GM19463 (cell line): Measurements from ENCODE around the gene TIFAB.
"Not testable (repeated sequence)": the region's sequence is repeated elsewhere in the genome, so short reads cannot be mapped to it uniquely, and the experiment has no call there.

ENCODE experiments used
- ATAC-seq: cut with Tn5 transposase; IDR thresholded peaks from one replicate; pipeline ENCODE4 v1.9.1; 2021; ENCODE audit warnings: mild to moderate bottlenecking, moderate library complexity; ENCODE audit not compliant: unreplicated experiment

Gene TIFAB

GRCh38 chr5:135452321-135453030, at the start of gene TIFAB:
Gene TIFAB (minus strand): TSS chr5:135452351. CDS start chr5:135449939, 2,412 bp downstream.
- no peak for ATAC-seq

- ATAC-seq, result no peak
Observed at GRCh38 chr5:135498637-135498995, 46.5 kb upstream of the TIFAB start.

GRCh38 chr5:135497971-135498636, 46.0 kb upstream of the TIFAB start:
- no peak for ATAC-seq

GRCh38 chr5:135495531-135495930, 43.4 kb upstream of the TIFAB start:
- ATAC-seq, result not testable (repeated sequence)

GRCh38 chr5:135494196-135494595, 42.0 kb upstream of the TIFAB start:
- ATAC-seq, result no peak

GRCh38 chr5:135493406-135494180, 41.4 kb upstream of the TIFAB start:
- no peak for ATAC-seq

- ATAC-seq, result no peak
Observed at GRCh38 chr5:135492319-135492626, 40.1 kb upstream of the TIFAB start.

- ATAC-seq, result no peak
Observed at GRCh38 chr5:135491552-135492318, 39.6 kb upstream of the TIFAB start.

GRCh38 chr5:135491038-135491551, 38.9 kb upstream of the TIFAB start:
- ATAC-seq, result no peak

GRCh38 chr5:135490245-135491037, 38.3 kb upstream of the TIFAB start:
- no peak for ATAC-seq

GRCh38 chr5:135489466-135490244, 37.5 kb upstream of the TIFAB start:
- no peak for ATAC-seq

- ATAC-seq, result no peak
Observed at GRCh38 chr5:135488727-135489465, 36.7 kb upstream of the TIFAB start.

GRCh38 chr5:135487839-135488514, 35.8 kb upstream of the TIFAB start:
- ATAC-seq, result no peak

GRCh38 chr5:135487037-135487395, 34.9 kb upstream of the TIFAB start:
- no peak for ATAC-seq

- no peak for ATAC-seq
Observed at GRCh38 chr5:135486131-135487036, 34.2 kb upstream of the TIFAB start.

GRCh38 chr5:135484674-135485086, 32.5 kb upstream of the TIFAB start:
- no peak for ATAC-seq

- ATAC-seq, result no peak
Observed at GRCh38 chr5:135483254-135483653, 31.1 kb upstream of the TIFAB start.
